Stimulated activated CD8-positive, alpha-beta memory T cell treated with anti-CD3 and anti-CD28 coated beads, Interleukin-4, amount 100 ng/mL, for 48 hours (primary cell): Measurements from ENCODE around the gene KANK2.
A peak's percentile ranks its signal among the peaks of the same experiment; 100 is the strongest.

Experiments
- DNase-seq: peaks from one replicate; pipeline ENCODE4 v3.0.0-alpha.2; 2020

The KANK2 gene

GRCh38 chr19:11197291-11198174 is at the start of gene KANK2:
Gene KANK2, minus strand, starts transcription at chr19:11197545. Its CDS starts 3,034 bp downstream, at chr19:11194511.
- peak; percentile 86 for DNase-seq

GRCh38 chr19:11246941-11247340 is 49.6 kb upstream of the KANK2 start:
- no peak for DNase-seq

- no peak for DNase-seq
Observed at GRCh38 chr19:11244846-11245589, 47.7 kb upstream of the KANK2 start.

- no peak for DNase-seq
Observed at GRCh38 chr19:11243798-11244169, 46.4 kb upstream of the KANK2 start.

- peak; percentile 98 for DNase-seq
Observed at GRCh38 chr19:11242864-11243797, 45.8 kb upstream of the KANK2 start.

- DNase-seq = no peak
Observed at GRCh38 chr19:11242025-11242424, 44.7 kb upstream of the KANK2 start.

- DNase-seq = no peak
Observed at GRCh38 chr19:11240008-11240444, 42.7 kb upstream of the KANK2 start.

GRCh38 chr19:11239377-11240000 is 42.1 kb upstream of the KANK2 start, which contains the start of gene ANGPTL8:
Gene ANGPTL8, plus strand, starts transcription at chr19:11239619. Its CDS starts 19 bp downstream, at chr19:11239638.
- DNase-seq = no peak

GRCh38 chr19:11238781-11239376 is 41.5 kb upstream of the KANK2 start:
- DNase-seq = no peak

GRCh38 chr19:11238041-11238440 is 40.7 kb upstream of the KANK2 start:
- DNase-seq = no peak

GRCh38 chr19:11237321-11237720 is 40.0 kb upstream of the KANK2 start:
- no peak for DNase-seq

GRCh38 chr19:11236324-11237301 is 39.3 kb upstream of the KANK2 start:
- no peak for DNase-seq

- DNase-seq = no peak
Observed at GRCh38 chr19:11234486-11235075, 37.2 kb upstream of the KANK2 start.

GRCh38 chr19:11233073-11233472 is 35.7 kb upstream of the KANK2 start:
- DNase-seq = no peak

- no peak for DNase-seq
Observed at GRCh38 chr19:11232555-11232954, 35.2 kb upstream of the KANK2 start.

- DNase-seq = no peak
Observed at GRCh38 chr19:11230621-11231386, 33.5 kb upstream of the KANK2 start.

- DNase-seq = peak; percentile 50
Observed at GRCh38 chr19:11227195-11227886, 30.0 kb upstream of the KANK2 start.

- DNase-seq = no peak
Observed at GRCh38 chr19:11226716-11227166, 29.4 kb upstream of the KANK2 start.

- DNase-seq = no peak
Observed at GRCh38 chr19:11225815-11226214, 28.5 kb upstream of the KANK2 start.
